Measurements from ENCODE around the gene CHMP4B.

CHMP4B gene

GRCh38 chr20:33899106-33899505 lies 88.0 kb downstream of the CHMP4B start:
- no peaks in the 10 kb centered on the region for H3K27me3 ChIP-seq (replicated peaks; ENCODE audit: insufficient read depth, low read length)
- H3K4me2 ChIP-seq (ENCODE audit: low read depth, low read length), result no peak overlapping the region
- no peak overlapping the region for H3K27ac ChIP-seq (ENCODE audit: low read length)
- no peaks in the 10 kb centered on the region for H3K9me2 ChIP-seq (replicated peaks; ENCODE audit: insufficient read depth, low read length)
- DNase-seq, result no peak
- H3F3A ChIP-seq (ENCODE audit: insufficient read depth, low read length), result no peaks in the 10 kb centered on the region
- TF ChIP-seq CTCF (IDR thresholded peaks at IDR 0.05; ENCODE audit: low read length) (no peak), EZH2phosphoT487 (IDR thresholded peaks at IDR 0.05; ENCODE audit: low read length) (no peak), EZH2 (optimal IDR thresholded peaks at IDR 0.05; ENCODE audit: low read depth, low read length) (no peak)
- H3K9ac ChIP-seq (ENCODE audit: low read length), result no peak overlapping the region
- no peaks in the 10 kb centered on the region for H3K9me3 ChIP-seq (replicated peaks; ENCODE audit: insufficient read depth, low read length)
- H3K36me3 ChIP-seq (replicated peaks; ENCODE audit: insufficient read depth, low read length), result no peaks in the 10 kb centered on the region
- H3K4me1 ChIP-seq (ENCODE audit: low read length), result peaks cover 9% of the 10 kb centered on the region
- H3K79me2 ChIP-seq (ENCODE audit: low read length), result no peaks in the 10 kb centered on the region
- H4K20me1 ChIP-seq (ENCODE audit: insufficient read depth, low read length), result no peaks in the 10 kb centered on the region
- peak overlapping the region; percentile 39 for H2AFZ ChIP-seq (ENCODE audit: low read length)
- no peak overlapping the region for H3K4me3 ChIP-seq (ENCODE audit: low read length)

GRCh38 chr20:33900521-33901131 lies 89.5 kb downstream of the CHMP4B start:
- H3F3A ChIP-seq (ENCODE audit: insufficient read depth, low read length), result no peaks in the 10 kb centered on the region
- H3K9me3 ChIP-seq (replicated peaks; ENCODE audit: insufficient read depth, low read length), result no peaks in the 10 kb centered on the region
- H3K4me1 ChIP-seq (ENCODE audit: low read length), result peaks cover 9% of the 10 kb centered on the region
- TF ChIP-seq CTCF (IDR thresholded peaks at IDR 0.05; ENCODE audit: low read length), result no peak
- TF ChIP-seq EZH2phosphoT487 (IDR thresholded peaks at IDR 0.05; ENCODE audit: low read length), result no peak
- no peak for TF ChIP-seq EZH2 (optimal IDR thresholded peaks at IDR 0.05; ENCODE audit: low read depth, low read length)
- no peak overlapping the region for H3K9ac ChIP-seq (ENCODE audit: low read length)
- H3K36me3 ChIP-seq (replicated peaks; ENCODE audit: insufficient read depth, low read length), result no peaks in the 10 kb centered on the region
- no peaks in the 10 kb centered on the region for H3K9me2 ChIP-seq (replicated peaks; ENCODE audit: insufficient read depth, low read length)
- no peak for DNase-seq
- H3K79me2 ChIP-seq (ENCODE audit: low read length), result no peaks in the 10 kb centered on the region
- H3K4me2 ChIP-seq (ENCODE audit: low read depth, low read length), result no peak overlapping the region
- no peaks in the 10 kb centered on the region for H4K20me1 ChIP-seq (ENCODE audit: insufficient read depth, low read length)
- no peak overlapping the region for H3K4me3 ChIP-seq (ENCODE audit: low read length)
- no peak overlapping the region for H2AFZ ChIP-seq (ENCODE audit: low read length)
- H3K27me3 ChIP-seq (replicated peaks; ENCODE audit: insufficient read depth, low read length), result no peaks in the 10 kb centered on the region
- no peak overlapping the region for H3K27ac ChIP-seq (ENCODE audit: low read length)

- DNase-seq, result no peak
- Histone ChIP-seq H3K36me3 (replicated peaks; ENCODE audit: insufficient read depth, low read length) (no peaks in the 10 kb centered on the region), H3K9me2 (replicated peaks; ENCODE audit: insufficient read depth, low read length) (no peaks in the 10 kb centered on the region), H3F3A (ENCODE audit: insufficient read depth, low read length) (no peaks in the 10 kb centered on the region), H2AFZ (ENCODE audit: low read length) (no peak overlapping the region), H3K4me2 (ENCODE audit: low read depth, low read length) (no peak overlapping the region), H3K4me1 (ENCODE audit: low read length) (peaks cover 9% of the 10 kb centered on the region), H3K27me3 (replicated peaks; ENCODE audit: insufficient read depth, low read length) (no peaks in the 10 kb centered on the region), H3K27ac (ENCODE audit: low read length) (no peak overlapping the region), H3K9me3 (replicated peaks; ENCODE audit: insufficient read depth, low read length) (no peaks in the 10 kb centered on the region), H3K9ac (ENCODE audit: low read length) (no peak overlapping the region), H3K79me2 (ENCODE audit: low read length) (no peaks in the 10 kb centered on the region), H3K4me3 (ENCODE audit: low read length) (no peak overlapping the region), H4K20me1 (ENCODE audit: insufficient read depth, low read length) (no peaks in the 10 kb centered on the region)
- TF ChIP-seq EZH2 (optimal IDR thresholded peaks at IDR 0.05; ENCODE audit: low read depth, low read length), result no peak
- no peak for TF ChIP-seq CTCF (IDR thresholded peaks at IDR 0.05; ENCODE audit: low read length)
- TF ChIP-seq EZH2phosphoT487 (IDR thresholded peaks at IDR 0.05; ENCODE audit: low read length), result no peak
Measured at GRCh38 chr20:33901132-33901523, 90.0 kb downstream of the CHMP4B start.
